IMR-90 (cell line): ENCODE measurements around the gene LDHB. TPM values are rescaled to one million over a fixed set of nuclear protein-coding genes. Genes with fewer than 3 reads are reported as not detected.

ENCODE experiments used
- ATAC-seq: fragments of 200-7000 bp; cut with Tn5 transposase; 2 replicates; pipeline ENCODE4 v1.9.1; 2020; ENCODE audit warnings: low read depth, mild to moderate bottlenecking, moderate library complexity
- BruUV-seq: library from RNA; stranded (reverse); fragments of 400-500 nt; replicated peaks from 2 replicates; lab custom pipeline; 2021; lab: Mats Ljungman, UMichigan
- CTCF ChIA-PET: fragments of 300-600 bp; formaldehyde crosslinking; extraction: SDS; loops from one replicate; lab custom pipeline; 2021; ENCODE audit warnings: antibody characterized with exemption; lab: Yijun Ruan, JAX
- POLR2A ChIA-PET: fragments of 300-600 bp; sonication (Branson Sonifier 250); formaldehyde crosslinking; loops from one replicate; lab custom pipeline; 2022; ENCODE audit warnings: antibody characterized with exemption; ENCODE audit not compliant: unreplicated experiment; lab: Charles Lee
- DNase-seq: peaks from one replicate; pipeline ENCODE4 v3.0.0; 2013
- H2AFZ ChIP-seq: replicated peaks from 2 replicates; pipeline ENCODE3; 2013; ENCODE audit warnings: low read length, mild to moderate bottlenecking; ENCODE audit not compliant: poor library complexity
- H2AK5ac ChIP-seq: 2 replicates; pipeline ENCODE4 v1.6.1; 2013; ENCODE audit warnings: low read depth, low read length, inconsistent platforms
- H2AK9ac ChIP-seq: replicated peaks from 2 replicates; pipeline ENCODE3; 2013; ENCODE audit warnings: mild to moderate bottlenecking, low read depth, low read length, moderate library complexity; ENCODE audit not compliant: poor library complexity
- H2BK120ac ChIP-seq: 2 replicates; pipeline ENCODE4 v1.6.1; 2013; ENCODE audit warnings: low read depth, low read length, inconsistent platforms
- H2BK15ac ChIP-seq: 3 replicates; pipeline ENCODE4 v1.6.1; 2013; ENCODE audit warnings: low read depth, low read length, inconsistent platforms
- H2BK20ac ChIP-seq: 2 replicates; pipeline ENCODE4 v1.6.1; 2013; ENCODE audit warnings: low read depth, mild to moderate bottlenecking, inconsistent platforms, low read length, moderate library complexity
- H2BK5ac ChIP-seq: 2 replicates; pipeline ENCODE4 v1.6.1; 2013; ENCODE audit warnings: mild to moderate bottlenecking, low read depth, low read length, inconsistent platforms; ENCODE audit not compliant: poor library complexity, severe bottlenecking
- H3K14ac ChIP-seq: replicated peaks from 2 replicates; pipeline ENCODE4 v1.6.1; 2013; ENCODE audit warnings: low read depth, low read length, inconsistent platforms
- H3K18ac ChIP-seq: 2 replicates; pipeline ENCODE4 v1.6.1; 2013; ENCODE audit warnings: low read depth, low read length, control low read depth
- H3K23ac ChIP-seq: 2 replicates; pipeline ENCODE4 v1.6.1; 2013; ENCODE audit warnings: low read depth, low read length, inconsistent platforms
- H3K27ac ChIP-seq: 2 replicates; pipeline ENCODE4 v1.5.1; 2013; ENCODE audit warnings: mild to moderate bottlenecking, control low read depth, low read length; ENCODE audit not compliant: insufficient read depth
- H3K27me3 ChIP-seq: 2 replicates; pipeline ENCODE4 v1.6.1; 2013; ENCODE audit warnings: low read length; ENCODE audit not compliant: control insufficient read depth, insufficient read depth
- H3K36me3 ChIP-seq: 2 replicates; pipeline ENCODE4 v1.6.1; 2013; ENCODE audit warnings: low read length, mixed read lengths; ENCODE audit not compliant: control insufficient read depth, insufficient read depth
- H3K4ac ChIP-seq: 2 replicates; pipeline ENCODE4 v1.6.1; 2013; ENCODE audit warnings: low read depth, low read length, inconsistent platforms
- H3K4me1 ChIP-seq: 2 replicates; pipeline ENCODE4 v1.6.1; 2013; ENCODE audit warnings: low read length, mixed read lengths; ENCODE audit not compliant: control insufficient read depth, insufficient read depth
- H3K4me2 ChIP-seq: 2 replicates; pipeline ENCODE4 v1.6.1; 2013; ENCODE audit warnings: low read depth, mild to moderate bottlenecking, control low read depth, low read length, moderate library complexity
- H3K4me3 ChIP-seq: 2 replicates; pipeline ENCODE4 v1.5.1; 2013; ENCODE audit warnings: low read depth, mild to moderate bottlenecking, control low read depth, low read length, moderate library complexity; ENCODE audit not compliant: insufficient read depth
- H3K56ac ChIP-seq: 2 replicates; pipeline ENCODE4 v1.6.1; 2013; ENCODE audit warnings: low read length, inconsistent platforms; ENCODE audit not compliant: insufficient read depth; ENCODE audit errors: extremely low read depth
- H3K79me1 ChIP-seq, 2 experiments: 2 replicates each; pipeline ENCODE4 v1.6.1; 2013; ENCODE audit warnings: low read length in 2 of 2, inconsistent platforms in 1 of 2, low read depth in 1 of 2
- H3K9ac ChIP-seq: 2 replicates; pipeline ENCODE4 v1.6.1; 2013; ENCODE audit warnings: low read depth, low read length, control low read depth
- H3K9me1 ChIP-seq: 2 replicates; pipeline ENCODE4 v1.6.1; 2013; ENCODE audit warnings: low read length, inconsistent platforms; ENCODE audit not compliant: insufficient read depth
- H3K9me3 ChIP-seq: 2 replicates; pipeline ENCODE4 v1.6.1; 2013; ENCODE audit warnings: low read length; ENCODE audit not compliant: control insufficient read depth, insufficient read depth
- H4K20me1 ChIP-seq: 2 replicates; pipeline ENCODE4 v1.6.1; 2013; ENCODE audit warnings: low read length, inconsistent platforms; ENCODE audit not compliant: insufficient read depth
- H4K5ac ChIP-seq: 2 replicates; pipeline ENCODE4 v1.6.1; 2013; ENCODE audit warnings: mild to moderate bottlenecking, low read depth, low read length, control low read depth
- H4K8ac ChIP-seq, 2 experiments: 2 replicates each; pipeline ENCODE4 v1.6.1; 2013; ENCODE audit warnings: low read depth in 2 of 2, low read length in 2 of 2, control low read depth in 1 of 2, inconsistent platforms in 1 of 2
- H4K91ac ChIP-seq: 2 replicates; pipeline ENCODE4 v1.6.1; 2013; ENCODE audit warnings: low read depth, low read length, inconsistent platforms; ENCODE audit not compliant: insufficient read depth
- CHD1 ChIP-seq: IDR thresholded peaks from 2 replicates; pipeline ENCODE4 v1.6.1; 2012; ENCODE audit warnings: low read depth, low read length, improper control_type of control experiment
- ELK1 ChIP-seq: fragments of 150-350 bp; IDR thresholded peaks from 2 replicates; pipeline ENCODE4 v1.6.1; 2016; ENCODE audit warnings: low read depth, mild to moderate bottlenecking, low read length, moderate library complexity, borderline replicate concordance
- MAFK ChIP-seq: IDR thresholded peaks from 2 replicates; pipeline ENCODE4 v1.6.1; 2012; ENCODE audit warnings: low read depth, low read length, improper control_type of control experiment
- MAZ ChIP-seq: IDR thresholded peaks from 2 replicates; pipeline ENCODE4 v1.6.1; 2012; ENCODE audit warnings: low read depth, mild to moderate bottlenecking, low read length, improper control_type of control experiment, moderate library complexity, borderline replicate concordance
- MXI1 ChIP-seq: IDR thresholded peaks from 2 replicates; pipeline ENCODE4 v1.6.1; 2012; ENCODE audit warnings: low read depth, mild to moderate bottlenecking, low read length, moderate library complexity, borderline replicate concordance
- NFE2L2 ChIP-seq: fragments of 150-350 bp; IDR thresholded peaks from 2 replicates; pipeline ENCODE4 v1.6.1; 2016; ENCODE audit warnings: low read depth, mild to moderate bottlenecking, low read length
- POLR2A ChIP-seq: IDR thresholded peaks from 2 replicates; pipeline ENCODE4 v1.6.1; 2012; ENCODE audit warnings: mild to moderate bottlenecking, low read depth, low read length
- RCOR1 ChIP-seq: IDR thresholded peaks from 2 replicates; pipeline ENCODE4 v1.6.1; 2012; ENCODE audit warnings: mild to moderate bottlenecking, low read length, improper control_type of control experiment; ENCODE audit not compliant: insufficient replicate concordance
- RFX5 ChIP-seq: IDR thresholded peaks from 2 replicates; pipeline ENCODE4 v1.8.0; 2012; ENCODE audit warnings: low read depth, mild to moderate bottlenecking, low read length, moderate library complexity
- whole genome bisulfite sequencing, 2 experiments: methylation state at CpG; one replicate each; pipeline versions ENCODE4 v1.1.5 to v1.1.7; 2013; ENCODE audit warnings: missing lambda C conversion rate in 2 of 2; ENCODE audit not compliant: insufficient read length in 1 of 2; ENCODE audit errors: extremely low coverage in 2 of 2; 5-methylcytosine and 5-hydroxymethylcytosine counted together
- dilution Hi-C: fragments of 300-500 bp; cut with HindIII; formaldehyde crosslinking; loops from one replicate; pipeline ENCODE4 v1.14.3; 2018; ENCODE audit warnings: low sequenced_read_pairs; ENCODE audit not compliant: unreplicated experiment
- in situ Hi-C: fragments of 300-500 bp; cut with MboI; formaldehyde crosslinking; loops from 3 replicates; pipeline ENCODE4 v1.14.3; 2019; ENCODE audit warnings: low sequenced_read_pairs, inconsistent platforms, mixed read lengths
- intact Hi-C: fragments of 100-400 bp; cut with micrococcal nuclease; formaldehyde crosslinking; loops from 2 replicates; pipeline ENCODE4 v1.10.0; 2022
- polyA plus RNA-seq, 3 experiments: library from polyadenylated mRNA; depleted of rRNA; stranded (reverse); fragments of >200 nt; gene quantifications; 2 replicates each; pipeline ENCODE4 v1.2.3, GENCODE V29; 2012; ENCODE audit warnings: low replicate concordance in 1 of 3
- total RNA-seq: library from RNA; depleted of rRNA; stranded (reverse); fragments of >200 nt; gene quantifications from 2 replicates; pipeline ENCODE4 v1.2.3, GENCODE V29; 2012

LDHB gene
- total and polyA plus RNA-seq, 2 of the 4 experiments (the other 2 are of a cell fraction): 623 to 630 TPM

DNA sequence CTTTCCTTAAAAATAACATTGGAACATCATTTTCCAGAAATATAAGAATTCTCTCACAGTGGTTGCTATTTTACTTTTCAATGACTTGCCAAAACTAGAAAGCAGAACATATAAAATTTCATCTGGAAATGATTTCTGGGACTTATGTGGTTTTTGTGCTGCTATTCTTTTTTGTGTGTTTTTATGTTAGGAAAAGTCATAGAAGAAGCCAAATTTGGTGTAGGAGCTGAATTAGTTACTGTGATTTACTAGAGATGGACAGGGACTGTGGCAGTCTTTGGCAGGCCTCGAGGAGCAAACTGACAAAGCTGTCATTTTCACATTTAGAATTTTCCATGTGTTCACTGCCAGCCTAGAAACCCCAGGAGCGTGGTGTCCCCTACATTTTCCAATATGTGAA lies 38.3 kb upstream of the LDHB start:
- no peak for DNase-seq
- no peak overlapping the region for H2AFZ ChIP-seq
- no peaks in the 10 kb centered on the region for H3K79me1 ChIP-seq
- intact Hi-C loops: loop anchor here (1.0 kb wide), 1 partner anchor 323 kb away; no protein-coding TSS in a partner anchor
- no peaks in the 10 kb centered on the region for H3K9me1 ChIP-seq
- no peak overlapping the region for H3K18ac ChIP-seq
- no peak overlapping the region for H2BK5ac ChIP-seq
- H4K91ac ChIP-seq: no peak overlapping the region
- POLR2A ChIA-PET: no interaction called here
- in situ Hi-C loops: loop anchor here (5.0 to 25.0 kb wide), 2 partner anchors 291 to 741 kb away; no protein-coding TSS in a partner anchor
- no peak overlapping the region for H3K56ac ChIP-seq
- dilution Hi-C loops: no loop called here
- H3K9ac ChIP-seq: no peak overlapping the region
- no peak overlapping the region for H2AK5ac ChIP-seq
- H3K9me3 ChIP-seq: no peaks in the 10 kb centered on the region
- no peak overlapping the region for H2AK9ac ChIP-seq
- no peak for ATAC-seq
- no peak overlapping the region for H4K8ac ChIP-seq
- no peak for TF ChIP-seq MAZ
- TF ChIP-seq POLR2A: no peak
- no peak for TF ChIP-seq NFE2L2
- no peak for TF ChIP-seq ELK1
- no peak for TF ChIP-seq RCOR1
- TF ChIP-seq RFX5: no peak
- no peak for TF ChIP-seq MXI1
- TF ChIP-seq MAFK: no peak
- TF ChIP-seq CHD1: no peak
- 0 out of 2 replicates have a peak, but pooled peaks cover 2% of the 10 kb centered on the region for H3K4me1 ChIP-seq
- no peak overlapping the region for H3K23ac ChIP-seq
- H3K4me2 ChIP-seq: no peak overlapping the region; the same call in 1 of the 2 replicates
- H3K4me3 ChIP-seq: no peak overlapping the region
- H4K5ac ChIP-seq: no peak overlapping the region
- H3K4ac ChIP-seq: no peak overlapping the region
- H3K36me3 ChIP-seq: no peaks in the 10 kb centered on the region
- WGBS, 2 experiments: 33% methylated on average over 1 of the region's 2 CpGs; no CpG with 5 or more reads in 1 of the 2 experiments
- H2BK20ac ChIP-seq: no peak overlapping the region
- H3K27me3 ChIP-seq: no peaks in the 10 kb centered on the region
- no peak overlapping the region for H3K14ac ChIP-seq
- H3K27ac ChIP-seq: no peak overlapping the region
- H4K20me1 ChIP-seq: no peaks in the 10 kb centered on the region
- CTCF ChIA-PET: interaction anchor here (0.8 kb wide), 1 partner anchor 294 kb away, joined by 3 read pairs; no protein-coding TSS in a partner anchor
- H2BK120ac ChIP-seq: no peak overlapping the region; the same call in 1 of the 2 replicates
- no peak overlapping the region for H2BK15ac ChIP-seq
- BruUV-seq: no TSS peak
